Measurements from ENCODE around the gene PTGFRN. TPM values are rescaled to one million over a fixed set of nuclear protein-coding genes. Genes with fewer than 3 reads are reported as not detected.

The PTGFRN gene
- total and polyA plus RNA-seq, 2 of the 8 experiments (the other 6 are each of a cell fraction or from before 2014, with no cell fraction given), result 13.0 to 32.6 TPM

GRCh38 chr1:116920211-116920610 lies 10.5 kb downstream of the PTGFRN start (continued):
- TF ChIP-seq USF2 (IDR thresholded peaks at IDR 0.05; ENCODE audit: low read length) (no peak), POLR2AphosphoS5 (IDR thresholded peaks at IDR 0.05; ENCODE audit: low read depth, low read length) (no peak), TAF7 (optimal IDR thresholded peaks at IDR 0.05; ENCODE audit: borderline replicate concordance, low read depth, low read length) (no peak), RAD21 (IDR thresholded peaks at IDR 0.05 in 1 of 2, conservative IDR thresholded peaks at IDR 0.05 in 1 of 2; ENCODE audit: low read depth in 2 of 2, low read length in 2 of 2) (no peak), RNF2 (IDR thresholded peaks at IDR 0.05; ENCODE audit: borderline replicate concordance, low read depth, low read length, missing control alignments, poor library complexity, severe bottlenecking) (no peak), EGR1 (IDR thresholded peaks at IDR 0.05; ENCODE audit: borderline replicate concordance, low read depth, low read length) (no peak)

Measured in H1 (cell line).